DOHH2 (cell line): Measurements from ENCODE around the gene CEMIP.

Experiments used
- H3F3A ChIP-seq: fragments of 200-600 bp; sonication (generic), shearing (Covaris generic); 2 replicates; pipeline ENCODE4 v1.6.0; 2016; ENCODE audit warnings: antibody characterized with exemption, mild to moderate bottlenecking; ENCODE audit not compliant: control insufficient read depth, insufficient read depth
- H3K27ac ChIP-seq: fragments of 200-600 bp; sonication (generic); 2 replicates; pipeline ENCODE4 v1.5.1; 2014; ENCODE audit warnings: low read depth, mild to moderate bottlenecking, low read length, moderate library complexity
- H3K27me3 ChIP-seq: fragments of 200-600 bp; sonication (generic); 2 replicates; pipeline ENCODE4 v1.6.1; 2014; ENCODE audit warnings: mild to moderate bottlenecking, low read length, mixed read lengths; ENCODE audit not compliant: control insufficient read depth
- H3K36me3 ChIP-seq: fragments of 200-600 bp; sonication (generic); 2 replicates; pipeline ENCODE4 v1.6.1; 2014; ENCODE audit warnings: mild to moderate bottlenecking, low read length, moderate library complexity, mixed read lengths; ENCODE audit not compliant: control insufficient read depth
- H3K4me1 ChIP-seq: fragments of 200-600 bp; sonication (generic); 2 replicates; pipeline ENCODE4 v1.6.1; 2014; ENCODE audit warnings: mild to moderate bottlenecking, low read length, mixed read lengths; ENCODE audit not compliant: control insufficient read depth
- H3K4me2 ChIP-seq: fragments of 200-600 bp; sonication (generic); 2 replicates; pipeline ENCODE4 v1.6.0; 2014; ENCODE audit warnings: mild to moderate bottlenecking, low read length, moderate library complexity
- H3K4me3 ChIP-seq: fragments of 200-600 bp; sonication (generic); 2 replicates; pipeline ENCODE4 v1.5.1; 2014; ENCODE audit warnings: mild to moderate bottlenecking, low read length, mixed read lengths
- H3K79me2 ChIP-seq: fragments of 200-600 bp; sonication (generic); 2 replicates; pipeline ENCODE4 v1.6.1; 2014; ENCODE audit warnings: mild to moderate bottlenecking, low read length, mixed read lengths; ENCODE audit not compliant: control insufficient read depth
- H3K9me2 ChIP-seq: fragments of 200-600 bp; sonication (generic); replicated peaks from 2 replicates; pipeline ENCODE4 v1.6.1; 2014; ENCODE audit warnings: mild to moderate bottlenecking, low read length, mixed read lengths; ENCODE audit not compliant: control insufficient read depth
- H3K9me3 ChIP-seq: fragments of 200-600 bp; sonication (generic); 2 replicates; pipeline ENCODE4 v1.6.1; 2014; ENCODE audit warnings: antibody characterized with exemption, low read length, mixed read lengths; ENCODE audit not compliant: control insufficient read depth, insufficient read depth
- H4K20me1 ChIP-seq: fragments of 200-600 bp; sonication (generic); 2 replicates; pipeline ENCODE4 v1.6.0; 2014; ENCODE audit warnings: low read depth, mild to moderate bottlenecking, antibody characterized with exemption, low read length, moderate library complexity; ENCODE audit not compliant: control insufficient read depth, insufficient read depth
- CTCF ChIP-seq: fragments of 200-600 bp; sonication (generic); IDR thresholded peaks from one replicate; pipeline ENCODE4 v1.5.1; 2014; ENCODE audit warnings: antibody characterized with exemption, mild to moderate bottlenecking, low read depth, low read length; ENCODE audit not compliant: poor library complexity, severe bottlenecking
- EZH2phosphoT487 ChIP-seq: fragments of 200-600 bp; sonication (generic); IDR thresholded peaks from 2 replicates; pipeline ENCODE4 v1.6.1; 2017; ENCODE audit warnings: borderline replicate concordance, mild to moderate bottlenecking, antibody characterized with exemption, low read length, moderate library complexity, mixed read lengths

Gene CEMIP

GRCh38 chr15:80801891-80802680 is 22.9 kb downstream of the CEMIP start:
- H4K20me1 ChIP-seq: no peaks in the 10 kb centered on the region
- no peaks in the 10 kb centered on the region for H3K9me2 ChIP-seq
- no peaks in the 10 kb centered on the region for H3K79me2 ChIP-seq
- no peaks in the 10 kb centered on the region for H3K4me1 ChIP-seq
- H3K27me3 ChIP-seq: no peaks in the 10 kb centered on the region
- no peaks in the 10 kb centered on the region for H3F3A ChIP-seq
- TF ChIP-seq CTCF (no peak), EZH2phosphoT487 (no peak)
- no peak overlapping the region for H3K4me3 ChIP-seq
- H3K9me3 ChIP-seq: no peaks in the 10 kb centered on the region
- no peak overlapping the region for H3K27ac ChIP-seq
- H3K4me2 ChIP-seq: no peak overlapping the region
- H3K36me3 ChIP-seq: no peaks in the 10 kb centered on the region

- H3K4me2 ChIP-seq: no peak overlapping the region
- no peaks in the 10 kb centered on the region for H3K4me1 ChIP-seq
- no peaks in the 10 kb centered on the region for H3F3A ChIP-seq
- H3K27ac ChIP-seq: no peak overlapping the region
- H3K36me3 ChIP-seq: no peaks in the 10 kb centered on the region
- H3K27me3 ChIP-seq: no peaks in the 10 kb centered on the region
- H3K9me3 ChIP-seq: no peaks in the 10 kb centered on the region
- TF ChIP-seq CTCF (no peak), EZH2phosphoT487 (no peak)
- H3K79me2 ChIP-seq: no peaks in the 10 kb centered on the region
- H3K9me2 ChIP-seq: no peaks in the 10 kb centered on the region
- H3K4me3 ChIP-seq: no peak overlapping the region
- no peaks in the 10 kb centered on the region for H4K20me1 ChIP-seq
These were observed 24.7 kb downstream of the CEMIP start for GRCh38 chr15:80803580-80804525.

- Histone ChIP-seq H3K27ac (no peak overlapping the region), H3F3A (no peaks in the 10 kb centered on the region), H3K4me2 (no peak overlapping the region), H3K9me2 (no peaks in the 10 kb centered on the region), H3K4me1 (no peaks in the 10 kb centered on the region), H4K20me1 (no peaks in the 10 kb centered on the region), H3K4me3 (no peak overlapping the region), H3K36me3 (no peaks in the 10 kb centered on the region), H3K9me3 (no peaks in the 10 kb centered on the region), H3K79me2 (no peaks in the 10 kb centered on the region), H3K27me3 (no peaks in the 10 kb centered on the region)
- no peak for TF ChIP-seq EZH2phosphoT487
- no peak for TF ChIP-seq CTCF
These were observed 25.9 kb downstream of the CEMIP start for GRCh38 chr15:80804970-80805495.
